ENCODE data around the gene BCAR3.

BCAR3 gene

GRCh38 chr1:93614541-93614940 is 67.1 kb downstream of the BCAR3 start:
- DNase-seq = peak; percentile 25 to 74

- no peak for DNase-seq
Measured at GRCh38 chr1:93613898-93614297, 67.7 kb downstream of the BCAR3 start.

GRCh38 chr1:93612510-93612909 is 69.1 kb downstream of the BCAR3 start:
- no peak for DNase-seq

- DNase-seq = no peak
Measured at GRCh38 chr1:93611668-93612067, 70.0 kb downstream of the BCAR3 start.

GRCh38 chr1:93609536-93609935 is 72.1 kb downstream of the BCAR3 start:
- no peak for DNase-seq

- no peak for DNase-seq
Measured at GRCh38 chr1:93608187-93609109, 73.2 kb downstream of the BCAR3 start.

- DNase-seq = no peak
Measured at GRCh38 chr1:93607814-93608186, 73.8 kb downstream of the BCAR3 start.

GRCh38 chr1:93605812-93606512 is 75.7 kb downstream of the BCAR3 start:
- no peak for DNase-seq

- no peak for DNase-seq
Measured at GRCh38 chr1:93605026-93605568, 76.5 kb downstream of the BCAR3 start.

- DNase-seq = no peak
Measured at GRCh38 chr1:93604411-93604810, 77.2 kb downstream of the BCAR3 start.

GRCh38 chr1:93603601-93604000 is 78.0 kb downstream of the BCAR3 start:
- no peak for DNase-seq

- DNase-seq = no peak
Measured at GRCh38 chr1:93603106-93603505, 78.5 kb downstream of the BCAR3 start.

GRCh38 chr1:93602101-93602500 is 79.5 kb downstream of the BCAR3 start:
- DNase-seq = no peak

GRCh38 chr1:93601686-93602085 is 80.0 kb downstream of the BCAR3 start:
- no peak for DNase-seq

- no peak for DNase-seq
Measured at GRCh38 chr1:93600663-93601062, 81.0 kb downstream of the BCAR3 start.

- no peak for DNase-seq
Measured at GRCh38 chr1:93599479-93599878, 82.2 kb downstream of the BCAR3 start.

- DNase-seq = no peak
Measured at GRCh38 chr1:93598861-93599439, 82.7 kb downstream of the BCAR3 start.

GRCh38 chr1:93598396-93598795 is 83.2 kb downstream of the BCAR3 start:
- no peak for DNase-seq

- no peak for DNase-seq
Measured at GRCh38 chr1:93597709-93598108, 83.9 kb downstream of the BCAR3 start.

GRCh38 chr1:93596329-93597089 is 85.1 kb downstream of the BCAR3 start:
- no peak for DNase-seq

- DNase-seq = no peak
Measured at GRCh38 chr1:93595743-93596142, 85.9 kb downstream of the BCAR3 start.

- DNase-seq = no peak
Measured at GRCh38 chr1:93595266-93595665, 86.4 kb downstream of the BCAR3 start.

- DNase-seq = no peak
Measured at GRCh38 chr1:93594603-93594880, 87.1 kb downstream of the BCAR3 start.

All from NCI-H2081 (cell line).